Activated B cell treated with CpG ODN at 0.5 μM for 24 hours (primary cell): ENCODE results near the gene ACER2. TPM values are rescaled to one million over a fixed set of nuclear protein-coding genes. Genes with fewer than 3 reads are reported as not detected.
"Not testable (repeated sequence)": the region's sequence is repeated elsewhere in the genome, so short reads cannot be mapped to it uniquely, and the experiment has no call there.

Experiments
- ATAC-seq: fragments of 200-7000 bp; cut with Tn5 transposase; one replicate; pipeline ENCODE4 v1.10.0; 2021; ENCODE audit warnings: low read depth, mild to moderate bottlenecking, moderate library complexity
- CTCF ChIA-PET: fragments of 350-600 bp; sonication (Branson Sonifier 250); formaldehyde crosslinking; loops from one replicate; lab custom pipeline; 2021; ENCODE audit warnings: antibody characterized with exemption; lab: Charles Lee
- POLR2A ChIA-PET: fragments of 350-600 bp; sonication (Branson Sonifier 250); formaldehyde crosslinking; loops from one replicate; lab custom pipeline; 2021; ENCODE audit warnings: antibody characterized with exemption; lab: Charles Lee
- DNase-seq: peaks from one replicate; pipeline ENCODE4 v3.0.0; 2022
- H3K27ac Mint-ChIP-seq: one replicate; pipeline ENCODE4 v1.8.0; 2020; ENCODE audit warnings: mixed read lengths
- H3K27me3 Mint-ChIP-seq: one replicate; pipeline ENCODE4 v1.8.0; 2021; ENCODE audit warnings: mixed read lengths
- H3K36me3 Mint-ChIP-seq: one replicate; pipeline ENCODE4 v1.8.0; 2021; ENCODE audit warnings: low read depth, mixed read lengths
- H3K4me1 Mint-ChIP-seq: one replicate; pipeline ENCODE4 v1.8.0; 2021; ENCODE audit warnings: mixed read lengths
- H3K4me3 Mint-ChIP-seq: one replicate; pipeline ENCODE4 v1.8.0; 2020; ENCODE audit warnings: mild to moderate bottlenecking, mixed read lengths
- H3K9me3 Mint-ChIP-seq: one replicate; pipeline ENCODE4 v1.8.0; 2020; ENCODE audit warnings: mixed read lengths
- intact Hi-C: fragments of 100-400 bp; cut with micrococcal nuclease; formaldehyde crosslinking; loops from one replicate; pipeline ENCODE4 v1.15.1; 2024
- total RNA-seq: library from RNA; stranded (reverse); gene quantifications from 2 replicates; pipeline ENCODE4 v1.2.3, GENCODE V29; 2022
- TF ChIP-seq, protein P1 (sequence below): fragments of 200-600 bp; IDR thresholded peaks from one replicate; pipeline ENCODE4 v1.8.0; 2022; ENCODE audit warnings: antibody characterized with exemption, mild to moderate bottlenecking

Gene ACER2
- total RNA-seq, 1 donor from 2014 or later: 1.4 TPM

DNA sequence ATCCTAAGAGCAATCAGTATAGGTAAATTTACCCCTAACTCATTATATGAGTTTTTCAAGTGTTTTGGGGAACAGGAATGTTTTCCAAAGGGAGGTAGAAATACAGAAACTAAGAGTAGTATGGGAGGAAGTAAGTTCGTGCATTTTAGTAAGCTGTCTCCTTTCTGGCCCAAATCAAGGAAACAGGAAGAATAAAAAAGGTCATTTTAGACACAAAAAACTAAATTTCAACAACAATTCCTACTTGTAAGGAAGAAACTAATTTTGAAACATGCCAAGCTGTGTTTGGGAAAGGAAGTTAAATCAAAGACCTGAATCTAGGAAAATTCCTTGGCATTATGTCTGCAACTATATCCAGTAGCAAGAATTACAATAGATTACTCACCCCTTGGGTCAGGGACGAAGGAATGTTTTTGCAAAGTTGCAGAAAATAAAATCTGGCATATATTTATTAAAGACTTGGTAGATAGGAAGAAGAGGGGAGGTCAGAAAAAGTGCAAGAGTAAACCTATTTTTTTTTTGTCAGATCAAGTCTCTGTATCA, 22.2 kb upstream of the ACER2 start:
- no peak for DNase-seq
- Mint-ChIP-seq H3K4me1 (no peaks in the 10 kb centered on the region), H3K27me3 (peaks cover 10% of the 10 kb centered on the region), H3K9me3 (peaks cover 4% of the 10 kb centered on the region), H3K36me3 (no peaks in the 10 kb centered on the region), H3K4me3 (no peak overlapping the region), H3K27ac (no peak overlapping the region)
- ChIA-PET CTCF (no interaction called here), POLR2A (no interaction called here)
- no peak for ATAC-seq
- intact Hi-C loops: no loop called here
- TF ChIP-seq, protein P1, sequence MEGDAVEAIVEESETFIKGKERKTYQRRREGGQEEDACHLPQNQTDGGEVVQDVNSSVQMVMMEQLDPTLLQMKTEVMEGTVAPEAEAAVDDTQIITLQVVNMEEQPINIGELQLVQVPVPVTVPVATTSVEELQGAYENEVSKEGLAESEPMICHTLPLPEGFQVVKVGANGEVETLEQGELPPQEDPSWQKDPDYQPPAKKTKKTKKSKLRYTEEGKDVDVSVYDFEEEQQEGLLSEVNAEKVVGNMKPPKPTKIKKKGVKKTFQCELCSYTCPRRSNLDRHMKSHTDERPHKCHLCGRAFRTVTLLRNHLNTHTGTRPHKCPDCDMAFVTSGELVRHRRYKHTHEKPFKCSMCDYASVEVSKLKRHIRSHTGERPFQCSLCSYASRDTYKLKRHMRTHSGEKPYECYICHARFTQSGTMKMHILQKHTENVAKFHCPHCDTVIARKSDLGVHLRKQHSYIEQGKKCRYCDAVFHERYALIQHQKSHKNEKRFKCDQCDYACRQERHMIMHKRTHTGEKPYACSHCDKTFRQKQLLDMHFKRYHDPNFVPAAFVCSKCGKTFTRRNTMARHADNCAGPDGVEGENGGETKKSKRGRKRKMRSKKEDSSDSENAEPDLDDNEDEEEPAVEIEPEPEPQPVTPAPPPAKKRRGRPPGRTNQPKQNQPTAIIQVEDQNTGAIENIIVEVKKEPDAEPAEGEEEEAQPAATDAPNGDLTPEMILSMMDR: no peak

DNA sequence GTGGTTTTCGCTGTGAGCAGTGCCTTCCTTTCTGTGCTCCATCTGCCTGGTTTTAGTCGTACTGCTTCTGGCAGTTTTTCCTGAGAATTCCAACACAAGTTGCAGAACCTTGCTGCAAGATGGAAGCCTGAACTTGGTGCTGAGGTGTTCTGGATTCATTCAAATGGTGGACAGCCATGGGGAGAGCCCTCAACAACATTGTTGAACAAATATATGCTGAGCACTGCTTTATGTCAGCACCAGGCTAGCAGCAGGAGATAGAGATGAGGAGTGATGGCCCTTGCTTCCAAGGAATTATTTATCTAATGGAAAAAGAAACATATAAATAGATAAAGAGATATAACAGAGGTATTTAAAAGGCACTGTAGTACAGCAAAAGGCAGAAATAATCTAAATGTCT, 21.5 kb upstream of the ACER2 start:
- ATAC-seq: no peak
- POLR2A ChIA-PET: no interaction called here

DNA sequence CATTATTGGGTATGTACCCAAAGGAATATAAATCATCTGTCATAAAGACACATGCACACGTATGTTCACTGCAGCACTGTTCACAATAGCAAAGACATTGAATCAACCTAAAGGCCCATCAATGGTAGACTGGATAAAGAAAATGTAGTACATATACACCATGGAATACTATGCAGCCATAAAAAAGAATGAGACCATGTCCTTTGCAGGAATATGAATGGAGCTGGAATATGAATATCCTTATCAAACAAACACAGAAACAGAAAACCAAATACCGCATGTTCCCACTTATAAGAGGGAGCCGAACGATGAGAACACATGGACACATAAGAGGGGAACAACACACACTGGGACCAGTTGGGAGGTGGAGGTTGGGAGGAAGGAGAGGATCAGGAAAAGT, 19.3 kb upstream of the ACER2 start:
- CTCF ChIA-PET, H3K9me3 Mint-ChIP-seq, H3K4me3 Mint-ChIP-seq, ATAC-seq, H3K4me1 Mint-ChIP-seq, POLR2A ChIA-PET, DNase-seq, H3K27ac Mint-ChIP-seq, intact Hi-C loops, H3K36me3 Mint-ChIP-seq: not testable (repeated sequence)
- H3K27me3 Mint-ChIP-seq: peaks cover 12% of the 10 kb centered on the region

More for the DNA sequence above, 21.5 kb upstream of the ACER2 start:
- H3K4me1 Mint-ChIP-seq: no peaks in the 10 kb centered on the region
- H3K36me3 Mint-ChIP-seq: no peaks in the 10 kb centered on the region
- no peak overlapping the region for H3K4me3 Mint-ChIP-seq
- CTCF ChIA-PET: no interaction called here
- no peak for DNase-seq
- H3K27ac Mint-ChIP-seq: no peak overlapping the region
- peaks cover 10% of the 10 kb centered on the region for H3K27me3 Mint-ChIP-seq
- peaks cover 4% of the 10 kb centered on the region for H3K9me3 Mint-ChIP-seq
- intact Hi-C loops: no loop called here
- TF ChIP-seq, protein P1: no peak

DNA sequence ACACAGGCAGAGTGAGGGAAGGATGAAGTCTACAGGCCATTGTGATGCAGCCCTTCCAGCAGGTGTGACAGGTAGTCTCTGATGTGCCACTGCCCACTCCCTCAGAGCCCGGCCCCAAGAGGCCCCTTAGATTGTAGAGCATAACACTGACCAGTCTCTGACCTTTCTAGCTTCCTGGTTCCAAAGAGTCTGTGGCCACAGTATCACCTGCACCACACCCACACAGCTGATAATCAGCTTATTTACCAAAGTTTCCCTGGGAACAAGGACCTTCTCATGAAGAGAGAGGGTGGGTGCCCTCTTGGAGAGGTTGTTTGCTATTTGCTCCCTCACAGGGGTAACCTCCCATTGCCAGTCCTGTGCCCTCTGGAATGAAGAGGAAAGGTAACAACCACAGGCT, 11.0 kb upstream of the ACER2 start:
- TF ChIP-seq, protein P1: no peak
- no peak overlapping the region for H3K4me3 Mint-ChIP-seq
- intact Hi-C loops: no loop called here
- DNase-seq (no peak), ATAC-seq (no peak)
- H3K27me3 Mint-ChIP-seq: peaks cover 4% of the 10 kb centered on the region
- no peaks in the 10 kb centered on the region for H3K36me3 Mint-ChIP-seq
- no peak overlapping the region for H3K27ac Mint-ChIP-seq
- ChIA-PET CTCF (no interaction called here), POLR2A (no interaction called here)
- H3K4me1 Mint-ChIP-seq: no peaks in the 10 kb centered on the region
- peaks cover 3% of the 10 kb centered on the region for H3K9me3 Mint-ChIP-seq

DNA sequence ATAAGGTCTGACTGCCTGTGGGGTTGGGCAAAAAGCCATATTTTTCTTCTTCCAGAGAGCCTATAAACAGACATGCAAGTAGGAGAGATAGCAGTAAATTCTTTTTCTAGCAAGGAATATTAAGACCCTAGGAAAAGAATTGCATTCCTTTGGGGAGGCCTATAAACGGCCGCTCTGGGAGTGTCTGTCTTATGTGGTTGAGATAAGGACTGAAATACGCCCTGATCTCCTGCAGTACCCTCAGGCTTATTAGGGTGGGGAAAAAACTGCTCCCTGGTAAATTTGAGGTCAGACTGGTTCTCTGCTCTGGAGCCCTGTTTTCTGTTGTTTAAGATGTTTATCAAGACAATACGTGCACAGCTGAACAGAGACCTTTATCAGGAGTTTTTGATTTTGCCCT, 5.6 kb upstream of the ACER2 start:
- H3K9me3 Mint-ChIP-seq, H3K27ac Mint-ChIP-seq, H3K4me3 Mint-ChIP-seq, POLR2A ChIA-PET, intact Hi-C loops, H3K4me1 Mint-ChIP-seq, H3K36me3 Mint-ChIP-seq, ATAC-seq, H3K27me3 Mint-ChIP-seq, CTCF ChIA-PET, DNase-seq: not testable (repeated sequence)

DNA sequence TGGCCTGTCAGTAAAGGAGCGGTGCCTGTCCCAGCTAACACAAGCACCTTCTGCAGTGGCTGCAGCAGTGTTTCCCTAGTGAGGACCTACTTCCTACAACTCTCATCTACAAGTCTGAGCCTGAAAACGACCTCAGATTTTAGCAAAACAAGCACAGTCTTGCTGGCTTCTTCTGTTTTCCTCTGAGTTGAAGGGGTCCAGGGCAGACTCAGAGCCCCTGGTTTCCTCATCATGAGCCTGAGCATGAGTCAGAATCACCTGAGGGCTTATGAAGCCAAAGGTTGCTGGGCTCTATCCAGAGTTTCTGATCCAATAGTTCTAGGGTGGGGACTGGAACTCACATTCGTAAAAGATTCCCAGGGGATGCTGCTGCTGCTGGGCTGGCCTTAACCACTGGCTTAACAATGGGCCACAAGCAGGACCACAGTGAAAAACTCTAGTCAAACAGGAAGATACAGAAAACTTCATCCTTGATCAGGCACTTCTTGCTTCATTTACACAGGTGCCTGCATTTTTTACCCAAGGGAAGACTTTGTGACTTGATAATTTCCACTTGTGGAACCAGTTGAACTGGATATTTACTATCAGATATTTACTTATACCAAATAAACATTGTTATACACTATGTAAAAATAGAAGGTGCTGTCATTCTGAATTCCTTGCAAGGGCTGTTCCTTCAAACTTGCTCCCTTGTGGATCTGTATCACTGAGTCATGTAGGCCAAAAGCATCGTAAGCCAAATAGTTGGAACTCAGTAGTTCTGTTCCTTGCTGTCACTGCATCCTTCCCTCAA, 4.3 kb upstream of the ACER2 start:
- peaks cover 3% of the 10 kb centered on the region for H3K36me3 Mint-ChIP-seq
- POLR2A ChIA-PET: interaction anchor here (1.0 kb wide), 1 partner anchor 25 kb away, joined by 5 read pairs; the partner anchor contains the start of gene RPS6
- H3K4me1 Mint-ChIP-seq: peaks cover 5% of the 10 kb centered on the region
- ATAC-seq: no peak
- CTCF ChIA-PET: no interaction called here
- no peaks in the 10 kb centered on the region for H3K27me3 Mint-ChIP-seq
- H3K9me3 Mint-ChIP-seq: peaks cover 8% of the 10 kb centered on the region
- H3K4me3 Mint-ChIP-seq: no peak overlapping the region
- H3K27ac Mint-ChIP-seq: no peak overlapping the region
- intact Hi-C loops: no loop called here
- DNase-seq: no peak
- TF ChIP-seq, protein P1: no peak
